Gastroesophageal sphincter (tissue), 3 donors: ENCODE measurements around the gene CAPN8.

ENCODE experiments used
- EP300 ChIP-seq: sonication (generic); formaldehyde crosslinking; IDR thresholded peaks from one replicate; pipeline ENCODE4 v1.6.1; 2017; ENCODE audit warnings: antibody characterized with exemption, mild to moderate bottlenecking
- POLR2A ChIP-seq, 2 donors: fragments of 450-650 bp; IDR thresholded peaks; one replicate each; pipeline ENCODE4 v1.6.1; 2017; ENCODE audit warnings: antibody characterized with exemption in 2 of 2, mild to moderate bottlenecking in 2 of 2, moderate library complexity in 1 of 2
- TF ChIP-seq, protein P1 (sequence below), 4 experiments: fragments of 200-600 bp in 2 of 4; fragments of 450-650 bp in 2 of 4; sonication (generic) in 1 of 4; IDR thresholded peaks; one replicate each; pipeline ENCODE4 v1.5.1; 2017 to 2019; ENCODE audit warnings: antibody characterized with exemption in 4 of 4, mild to moderate bottlenecking in 2 of 4, moderate library complexity in 2 of 4

- TF ChIP-seq POLR2A (IDR thresholded peaks at IDR 0.05) = no peak
- TF ChIP-seq, protein P1, sequence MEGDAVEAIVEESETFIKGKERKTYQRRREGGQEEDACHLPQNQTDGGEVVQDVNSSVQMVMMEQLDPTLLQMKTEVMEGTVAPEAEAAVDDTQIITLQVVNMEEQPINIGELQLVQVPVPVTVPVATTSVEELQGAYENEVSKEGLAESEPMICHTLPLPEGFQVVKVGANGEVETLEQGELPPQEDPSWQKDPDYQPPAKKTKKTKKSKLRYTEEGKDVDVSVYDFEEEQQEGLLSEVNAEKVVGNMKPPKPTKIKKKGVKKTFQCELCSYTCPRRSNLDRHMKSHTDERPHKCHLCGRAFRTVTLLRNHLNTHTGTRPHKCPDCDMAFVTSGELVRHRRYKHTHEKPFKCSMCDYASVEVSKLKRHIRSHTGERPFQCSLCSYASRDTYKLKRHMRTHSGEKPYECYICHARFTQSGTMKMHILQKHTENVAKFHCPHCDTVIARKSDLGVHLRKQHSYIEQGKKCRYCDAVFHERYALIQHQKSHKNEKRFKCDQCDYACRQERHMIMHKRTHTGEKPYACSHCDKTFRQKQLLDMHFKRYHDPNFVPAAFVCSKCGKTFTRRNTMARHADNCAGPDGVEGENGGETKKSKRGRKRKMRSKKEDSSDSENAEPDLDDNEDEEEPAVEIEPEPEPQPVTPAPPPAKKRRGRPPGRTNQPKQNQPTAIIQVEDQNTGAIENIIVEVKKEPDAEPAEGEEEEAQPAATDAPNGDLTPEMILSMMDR (IDR thresholded peaks at IDR 0.05) = no peak
- TF ChIP-seq EP300 = no peak
Measured at GRCh38 chr1:223512057-223512456, 153.4 kb downstream of the CAPN8 start.
